Measurements from ENCODE around the gene F13B. TPM values are rescaled to one million over a fixed set of nuclear protein-coding genes. Genes with fewer than 3 reads are reported as not detected.

The F13B gene
- total and polyA plus RNA-seq, 2 of the 4 experiments (the other 2 are of a cell fraction), result not detected

GRCh38 chr1:197021716-197022115, 45.3 kb downstream of the F13B start:
- Histone ChIP-seq H3K4me3 (ENCODE audit: insufficient read depth, low read depth, low read length) (no peak overlapping the region), H3K4me2 (ENCODE audit: low read depth, low read length) (no peak overlapping the region), H3K9me1 (ENCODE audit: insufficient read depth, low read length) (no peaks in the 10 kb centered on the region), H3K4ac (ENCODE audit: low read depth, low read length) (no peak overlapping the region), H3K4me1 (ENCODE audit: control insufficient read depth, insufficient read depth, low read length) (no peaks in the 10 kb centered on the region), H2BK20ac (ENCODE audit: low read depth, low read length) (no peak overlapping the region), H2AK9ac (replicated peaks; ENCODE audit: low read depth, low read length, poor library complexity) (no peak overlapping the region), H2AK5ac (ENCODE audit: low read depth, low read length) (no peak overlapping the region), H3K27ac (ENCODE audit: insufficient read depth, low read length) (no peak overlapping the region), H3K9me3 (ENCODE audit: control insufficient read depth, insufficient read depth, low read length) (no peaks in the 10 kb centered on the region), H3K79me1 (ENCODE audit: low read depth in 1 of 2, low read length in 2 of 2) (no peaks in the 10 kb centered on the region), H4K8ac (ENCODE audit: low read depth in 2 of 2, low read length in 2 of 2) (no peak overlapping the region), H2BK120ac (ENCODE audit: low read depth, low read length) (no peak overlapping the region), H3K56ac (ENCODE audit: extremely low read depth, insufficient read depth, low read length) (no peak overlapping the region), H3K18ac (ENCODE audit: low read depth, low read length) (no peak overlapping the region), H2BK5ac (ENCODE audit: low read depth, low read length, poor library complexity, severe bottlenecking) (no peak overlapping the region), H3K23ac (ENCODE audit: low read depth, low read length) (no peak overlapping the region), H3K14ac (replicated peaks; ENCODE audit: low read depth, low read length) (no peak overlapping the region), H3K27me3 (ENCODE audit: control insufficient read depth, insufficient read depth, low read length) (no peaks in the 10 kb centered on the region), H3K36me3 (ENCODE audit: control insufficient read depth, insufficient read depth, low read length) (no peaks in the 10 kb centered on the region), H2BK15ac (ENCODE audit: low read depth, low read length) (no peak overlapping the region), H4K20me1 (ENCODE audit: insufficient read depth, low read length) (no peaks in the 10 kb centered on the region), H4K91ac (ENCODE audit: insufficient read depth, low read depth, low read length) (no peak overlapping the region), H3K9ac (ENCODE audit: low read depth, low read length) (no peak overlapping the region), H4K5ac (ENCODE audit: low read depth, low read length) (no peak overlapping the region), H2AFZ (replicated peaks; ENCODE audit: low read length, poor library complexity) (no peak overlapping the region)
- in situ Hi-C loops (cut with MboI; ENCODE audit: low sequenced_read_pairs) (no loop called here), dilution Hi-C loops (cut with HindIII; ENCODE audit: low sequenced_read_pairs, unreplicated experiment) (no loop called here), intact Hi-C loops (cut with micrococcal nuclease) (no loop called here)
- ChIA-PET CTCF (no interaction called here), POLR2A (ENCODE audit: unreplicated experiment) (no interaction called here)
- no CpG with 5 or more reads among the region's 4 CpGs for WGBS, 2 experiments (ENCODE audit: extremely low coverage in 2 of 2, insufficient read length in 1 of 2)
- no peak for DNase-seq
- ATAC-seq (ENCODE audit: low read depth), result no peak
- no TSS peak for BruUV-seq (replicated peaks)
- TF ChIP-seq POLR2A (IDR thresholded peaks at IDR 0.05; ENCODE audit: low read depth, low read length) (no peak), RCOR1 (IDR thresholded peaks at IDR 0.05; ENCODE audit: insufficient replicate concordance, low read length) (no peak), CHD1 (IDR thresholded peaks at IDR 0.05; ENCODE audit: low read depth, low read length) (no peak), CTCF (conservative IDR thresholded peaks at IDR 0.05; ENCODE audit: low read depth, low read length) (no peak), RFX5 (IDR thresholded peaks at IDR 0.05; ENCODE audit: low read depth, low read length) (no peak), CEBPB (IDR thresholded peaks at IDR 0.05; ENCODE audit: low read depth, low read length) (no peak), BHLHE40 (IDR thresholded peaks at IDR 0.05; ENCODE audit: low read depth, low read length) (no peak), NFE2L2 (IDR thresholded peaks at IDR 0.05; ENCODE audit: low read depth, low read length) (no peak), RAD21 (IDR thresholded peaks at IDR 0.05; ENCODE audit: low read length) (no peak), FOS (IDR thresholded peaks at IDR 0.05; ENCODE audit: low read depth, low read length) (no peak), ELK1 (IDR thresholded peaks at IDR 0.05; ENCODE audit: borderline replicate concordance, low read depth, low read length) (no peak), MXI1 (IDR thresholded peaks at IDR 0.05; ENCODE audit: borderline replicate concordance, low read depth, low read length) (no peak), USF2 (IDR thresholded peaks at IDR 0.05; ENCODE audit: low read depth, low read length) (no peak), SMC3 (IDR thresholded peaks at IDR 0.05; ENCODE audit: low read depth, low read length) (no peak), MAFK (IDR thresholded peaks at IDR 0.05; ENCODE audit: low read depth, low read length) (no peak), MAZ (IDR thresholded peaks at IDR 0.05; ENCODE audit: borderline replicate concordance, low read depth, low read length) (no peak)
